Effector memory CD8-positive, alpha-beta T cell (primary cell): ENCODE results near the gene IL1B.
A peak's percentile ranks its signal among the peaks of the same experiment; 100 is the strongest.

Source experiments
- ATAC-seq: fragments of 150-1000 bp; cut with Tn5 transposase; replicated peaks from 2 replicates; pipeline ENCODE4 v1.10.0; 2021; ENCODE audit warnings: mild to moderate bottlenecking, moderate library complexity
- DNase-seq, 3 experiments: peaks; one replicate each; pipeline ENCODE4 v3.0.0; 2021
- H3K27ac Mint-ChIP-seq, 2 donors: one replicate each; pipeline ENCODE4 v1.8.0; 2022; ENCODE audit warnings: mild to moderate bottlenecking in 2 of 2, mixed read lengths in 2 of 2, moderate library complexity in 2 of 2
- H3K27me3 Mint-ChIP-seq, 2 donors: one replicate each; pipeline ENCODE4 v1.8.0; 2022; ENCODE audit warnings: mixed read lengths in 2 of 2
- H3K36me3 Mint-ChIP-seq: one replicate; pipeline ENCODE4 v1.8.0; 2022; ENCODE audit warnings: mild to moderate bottlenecking, moderate library complexity, mixed read lengths; ENCODE audit not compliant: insufficient read depth
- H3K4me1 Mint-ChIP-seq, 2 donors: one replicate each; pipeline ENCODE4 v1.8.0; 2022; ENCODE audit warnings: low read depth in 2 of 2, mixed read lengths in 2 of 2
- H3K4me3 Mint-ChIP-seq, 2 donors: one replicate each; pipeline ENCODE4 v1.8.0; 2022; ENCODE audit warnings: mild to moderate bottlenecking in 2 of 2, mixed read lengths in 2 of 2, moderate library complexity in 2 of 2
- H3K9me3 Mint-ChIP-seq, 2 donors: one replicate each; pipeline ENCODE4 v1.8.0; 2022; ENCODE audit warnings: mixed read lengths in 2 of 2

The IL1B gene

DNA sequence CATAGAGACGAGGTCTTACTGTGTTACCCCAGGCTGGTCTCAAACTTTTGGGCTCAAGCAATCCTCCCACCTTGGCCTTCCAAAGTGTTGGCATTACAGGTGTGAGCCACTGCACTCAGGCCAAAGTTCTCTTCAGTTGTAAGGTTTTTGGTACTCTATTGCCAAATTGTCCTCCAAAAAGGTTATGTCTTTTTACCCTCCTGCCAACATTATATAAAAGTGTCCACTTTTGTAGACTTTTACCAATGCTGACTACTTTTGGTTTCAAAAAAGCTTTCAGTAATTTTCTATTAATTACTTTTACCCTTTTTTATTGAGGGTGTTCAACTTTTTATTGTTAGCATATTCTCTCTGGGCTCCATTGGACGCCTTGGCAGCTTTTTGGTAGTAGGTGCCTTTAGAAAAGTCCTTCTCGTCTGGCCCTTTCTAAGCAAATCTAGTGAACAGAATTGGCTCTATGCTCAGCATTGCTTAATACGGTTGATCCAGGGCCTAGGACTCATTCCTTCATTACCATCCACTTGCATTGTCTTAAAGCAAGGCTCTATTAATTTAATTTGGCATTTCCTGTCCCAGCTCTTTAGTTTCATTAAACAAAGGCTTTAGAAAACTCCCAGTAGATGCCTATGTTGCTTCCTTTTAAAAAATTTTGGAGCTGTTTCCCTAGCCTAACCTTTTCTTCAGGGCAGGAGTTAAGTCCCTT lies 35.5 kb downstream of the IL1B start:
- Mint-ChIP-seq H3K4me3 (no peak overlapping the region), H3K9me3 (no peaks in the 10 kb centered on the region), H3K36me3 (no peaks in the 10 kb centered on the region), H3K27ac (no peak overlapping the region), H3K4me1 (peaks cover 2 to 4% of the 10 kb centered on the region in 2 donors), H3K27me3 (no peaks in the 10 kb centered on the region)
- ATAC-seq (no peak), DNase-seq (no peak)

DNA sequence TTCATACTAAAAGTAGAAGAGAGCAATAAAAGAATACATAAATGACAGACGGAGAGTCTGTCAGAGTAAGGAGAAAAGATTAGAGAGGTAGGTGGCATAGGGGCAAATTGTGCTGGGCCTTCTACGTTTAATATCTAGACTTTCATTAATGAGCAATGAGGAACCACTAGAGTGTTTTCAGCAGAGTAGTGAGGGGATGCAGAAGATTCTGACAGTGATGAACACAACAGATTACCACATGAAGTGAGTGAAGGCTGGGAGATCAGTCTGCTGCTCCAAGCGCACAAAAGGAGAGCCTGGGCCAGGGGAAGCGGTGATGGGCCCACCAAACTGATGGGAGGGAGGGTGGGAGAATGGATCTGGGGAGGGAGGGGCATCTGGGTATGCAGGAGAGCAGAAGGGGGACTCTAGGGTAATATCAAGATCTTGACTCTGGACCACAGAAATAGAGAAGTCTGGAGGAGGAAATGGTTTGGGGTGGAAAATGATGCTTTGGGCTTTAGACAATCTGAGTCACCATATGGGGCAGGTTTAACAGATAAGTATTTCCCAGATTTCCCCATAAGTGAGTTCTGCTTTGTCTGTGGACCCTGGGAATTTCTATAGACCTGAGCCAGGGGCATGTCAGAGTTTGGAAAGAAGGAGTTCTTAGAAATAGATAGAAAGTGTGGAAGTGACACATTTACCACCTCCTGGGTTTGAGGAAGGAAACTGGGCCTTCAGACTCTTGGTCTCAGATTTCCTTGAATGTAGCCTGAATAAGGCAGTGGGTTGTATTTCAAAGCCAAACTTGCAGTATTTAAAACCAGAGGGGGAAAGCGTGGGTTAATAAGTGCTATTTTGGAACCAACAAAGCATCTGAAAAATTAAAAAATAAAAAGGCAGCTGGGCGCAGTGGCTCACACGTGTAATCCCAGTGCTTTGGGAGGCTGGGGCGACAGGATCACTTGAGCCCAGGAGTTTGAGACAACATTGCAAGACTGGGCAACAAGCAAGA lies 37.3 kb downstream of the IL1B start:
- no peak for ATAC-seq

DNA sequence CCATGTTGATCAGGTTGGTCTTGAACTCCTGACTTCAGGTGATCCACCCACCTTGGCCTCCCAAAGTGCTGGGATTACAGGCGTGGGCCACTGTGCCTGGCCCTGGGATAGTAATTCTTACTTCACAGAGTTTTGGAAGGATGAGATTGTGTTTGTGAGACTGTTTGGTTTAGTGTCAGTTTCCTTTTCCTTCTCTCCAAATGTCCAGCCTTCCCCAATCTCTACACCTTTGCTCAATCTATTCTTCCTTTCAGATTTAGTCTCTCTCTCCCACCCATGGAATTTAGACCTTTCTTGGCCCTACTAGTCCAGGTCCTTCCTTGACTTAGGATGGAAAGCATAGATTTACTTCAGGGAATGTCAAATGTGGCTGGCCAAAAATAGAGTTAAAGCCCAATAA lies 40.1 kb downstream of the IL1B start:
- H3K36me3 Mint-ChIP-seq: no peaks in the 10 kb centered on the region
- H3K4me3 Mint-ChIP-seq: no peak overlapping the region
- peaks cover 4% of the 10 kb centered on the region in 2 donors for H3K4me1 Mint-ChIP-seq
- H3K27me3 Mint-ChIP-seq: no peaks in the 10 kb centered on the region
- no peak for ATAC-seq
- no peak for DNase-seq
- no peak overlapping the region for H3K27ac Mint-ChIP-seq
- no peaks in the 10 kb centered on the region for H3K9me3 Mint-ChIP-seq

More for the DNA sequence above, 37.3 kb downstream of the IL1B start:
- no peak for DNase-seq
- Mint-ChIP-seq H3K4me1 (peaks cover 0 to 2% of the 10 kb centered on the region in 2 donors), H3K4me3 (no peak overlapping the region), H3K9me3 (no peaks in the 10 kb centered on the region), H3K27ac (no peak overlapping the region), H3K27me3 (no peaks in the 10 kb centered on the region), H3K36me3 (no peaks in the 10 kb centered on the region)

DNA sequence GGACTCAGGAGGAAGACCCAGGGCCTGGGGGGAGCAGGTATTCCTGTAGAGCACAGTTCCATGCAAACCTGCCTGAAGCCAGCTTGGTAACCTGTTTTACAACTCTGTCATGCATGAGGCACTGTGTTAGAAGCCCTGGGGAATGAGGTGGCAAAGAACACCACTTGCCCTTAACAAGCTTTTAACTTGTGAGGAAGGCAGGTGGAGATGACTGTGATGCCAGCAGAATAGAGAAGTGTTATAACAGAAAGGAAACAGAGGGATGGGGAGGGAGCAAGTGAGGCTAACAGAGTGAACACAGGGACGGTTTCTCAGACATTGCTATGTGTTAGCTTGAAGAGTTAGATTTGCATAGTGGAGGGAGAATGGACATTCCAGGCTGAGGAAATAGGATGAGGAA lies 40.8 kb downstream of the IL1B start:
- Mint-ChIP-seq H3K27ac (no peak overlapping the region), H3K36me3 (no peaks in the 10 kb centered on the region), H3K9me3 (no peaks in the 10 kb centered on the region), H3K4me1 (peaks cover 4% of the 10 kb centered on the region in 2 donors), H3K27me3 (no peaks in the 10 kb centered on the region), H3K4me3 (no peak overlapping the region)
- ATAC-seq: no peak
- no peak for DNase-seq

DNA sequence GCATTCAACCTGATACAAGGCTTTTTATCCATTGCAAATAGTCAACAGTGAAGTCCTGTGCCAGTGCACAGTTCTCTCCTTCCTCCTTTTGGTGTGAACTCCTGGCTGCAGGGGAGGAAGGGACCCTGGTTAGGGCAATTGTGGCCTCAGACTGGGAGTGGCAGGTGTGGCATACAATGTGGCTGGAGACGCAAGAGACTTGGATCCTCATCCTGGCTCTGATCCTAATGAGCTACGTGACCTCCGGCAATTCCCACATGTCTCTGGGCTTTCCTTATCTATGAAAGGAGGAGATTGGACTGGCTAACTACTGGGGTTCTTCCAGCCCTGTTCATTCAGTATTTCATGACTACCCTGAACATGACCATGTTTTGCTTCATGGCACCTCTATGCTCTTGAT lies 41.7 kb downstream of the IL1B start:
- DNase-seq: no peak
- ATAC-seq: no peak
- Mint-ChIP-seq H3K9me3 (no peaks in the 10 kb centered on the region), H3K27me3 (no peaks in the 10 kb centered on the region), H3K27ac (no peak overlapping the region), H3K4me3 (no peak overlapping the region), H3K36me3 (no peaks in the 10 kb centered on the region), H3K4me1 (peaks cover 3 to 4% of the 10 kb centered on the region in 2 donors)

DNA sequence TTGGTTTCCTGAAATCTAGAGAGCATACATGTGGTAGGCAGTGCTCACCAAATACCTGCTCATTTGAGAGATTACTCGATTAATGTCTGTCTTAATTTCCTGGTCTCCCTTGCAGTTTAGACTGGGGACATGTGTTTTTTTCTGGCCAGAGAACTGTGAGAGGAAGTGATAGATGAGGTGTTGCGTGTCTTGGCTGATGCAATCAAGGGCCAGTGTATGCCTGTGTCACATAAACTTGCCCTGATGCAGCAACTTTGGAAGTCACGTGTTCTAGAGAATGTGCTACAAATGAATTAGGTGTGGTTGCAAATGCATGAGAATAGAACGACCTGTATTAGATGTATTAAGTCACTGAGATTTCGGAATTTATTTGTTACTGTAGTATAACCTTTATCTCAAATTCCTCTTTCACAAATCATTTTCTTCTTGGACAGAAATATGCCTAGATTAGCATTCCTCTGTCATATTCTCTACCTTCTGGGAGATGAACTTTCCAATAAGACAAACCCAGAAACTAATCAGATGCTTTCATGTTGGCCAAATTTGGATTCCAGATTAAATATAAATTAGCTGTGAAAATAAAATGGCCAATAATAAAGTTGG lies 42.3 kb downstream of the IL1B start:
- Mint-ChIP-seq H3K36me3 (no peaks in the 10 kb centered on the region), H3K27me3 (no peaks in the 10 kb centered on the region), H3K27ac (peak overlapping the region in 1 of 2 donors; percentile 6), H3K4me3 (no peak overlapping the region), H3K9me3 (no peaks in the 10 kb centered on the region), H3K4me1 (peaks cover 3 to 4% of the 10 kb centered on the region in 2 donors)
- peak; percentile 73 for ATAC-seq
- peak in 1 of 3 experiments; percentile 14 for DNase-seq

DNA sequence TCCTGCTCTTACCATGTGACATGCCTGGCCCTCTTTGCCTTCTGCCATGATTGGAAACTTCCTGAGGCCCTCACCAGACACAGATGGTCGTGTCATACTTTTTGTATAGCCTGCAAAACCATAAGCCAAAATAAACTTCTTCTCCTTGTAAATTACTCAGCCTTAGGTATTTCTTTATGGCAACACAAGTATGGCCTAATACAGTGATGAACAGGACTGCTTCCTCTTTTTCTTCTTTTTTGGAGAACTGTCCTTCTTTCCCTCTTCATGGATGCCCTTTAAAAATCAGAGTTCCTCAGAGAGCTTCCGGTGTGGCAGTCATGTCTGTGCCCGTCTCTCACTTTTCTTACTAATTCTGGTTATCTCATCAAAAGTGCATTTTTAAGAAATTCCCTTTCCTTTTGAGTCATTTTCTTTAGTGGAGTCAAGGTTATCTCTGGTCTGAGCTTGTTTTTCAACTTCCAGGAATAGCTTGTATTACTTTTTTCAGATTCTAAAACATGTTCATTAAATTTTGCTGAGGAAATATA lies 43.1 kb downstream of the IL1B start:
- Mint-ChIP-seq H3K4me3 (no peak overlapping the region), H3K27me3 (peaks cover 0 to 6% of the 10 kb centered on the region in 2 donors), H3K4me1 (peaks cover 3 to 4% of the 10 kb centered on the region in 2 donors), H3K36me3 (no peaks in the 10 kb centered on the region), H3K9me3 (no peaks in the 10 kb centered on the region), H3K27ac (peak overlapping the region in 1 of 2 donors; percentile 6)
- no peak for DNase-seq
- ATAC-seq: no peak

DNA sequence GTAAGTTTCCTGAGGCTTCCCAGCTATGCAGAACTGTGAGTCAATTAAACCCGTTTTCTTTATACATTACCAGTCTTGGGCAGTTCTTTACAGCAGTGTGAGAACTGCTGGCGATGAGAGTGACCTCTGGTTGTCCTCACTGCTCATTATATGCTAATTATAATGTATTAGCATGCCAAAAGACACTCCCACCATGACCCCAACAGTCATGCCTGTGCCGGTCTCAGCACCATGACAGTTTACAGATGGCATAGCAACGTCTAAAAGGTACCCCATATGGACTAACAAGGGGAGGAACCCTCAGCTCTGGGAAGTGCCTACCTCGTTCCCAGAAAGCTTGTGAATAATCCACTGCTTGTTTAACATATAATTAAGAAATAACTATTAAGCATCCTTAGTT lies 44.2 kb downstream of the IL1B start:
- Mint-ChIP-seq H3K27ac (no peak overlapping the region), H3K27me3 (peaks cover 0 to 16% of the 10 kb centered on the region in 2 donors), H3K36me3 (no peaks in the 10 kb centered on the region), H3K4me1 (peaks cover 3 to 4% of the 10 kb centered on the region in 2 donors), H3K9me3 (no peaks in the 10 kb centered on the region), H3K4me3 (no peak overlapping the region)
- DNase-seq (no peak), ATAC-seq (no peak)

DNA sequence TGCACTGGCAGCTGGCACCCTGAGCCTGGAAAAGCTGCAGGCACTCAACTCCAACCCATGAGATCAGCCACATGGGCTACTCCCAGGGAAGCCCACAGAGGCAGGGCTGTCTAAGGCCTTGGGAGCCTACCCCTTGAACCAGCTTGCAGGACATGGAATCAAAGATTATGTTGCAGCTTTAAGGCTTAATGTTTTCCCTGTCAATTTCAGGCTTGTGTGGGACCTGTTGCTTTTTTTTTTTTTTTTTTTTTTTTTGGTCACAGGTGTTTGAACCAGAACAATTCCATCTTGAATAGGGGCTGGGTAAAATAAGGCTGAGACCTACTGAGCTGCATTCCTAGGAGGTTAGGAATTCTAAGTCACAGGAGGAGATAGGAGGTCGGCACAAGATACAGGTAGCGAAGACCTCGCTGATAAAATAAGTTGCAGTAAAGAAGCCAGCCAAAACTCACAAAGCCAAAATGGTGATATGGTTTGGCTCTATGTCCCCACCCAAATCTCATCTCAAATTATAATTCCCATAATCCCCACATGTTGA lies 44.8 kb downstream of the IL1B start:
- Mint-ChIP-seq H3K4me1 (peaks cover 3 to 4% of the 10 kb centered on the region in 2 donors), H3K36me3 (no peaks in the 10 kb centered on the region), H3K27me3 (peaks cover 0 to 22% of the 10 kb centered on the region in 2 donors), H3K4me3 (no peak overlapping the region), H3K9me3 (no peaks in the 10 kb centered on the region), H3K27ac (no peak overlapping the region)
- no peak for ATAC-seq
- no peak for DNase-seq

DNA sequence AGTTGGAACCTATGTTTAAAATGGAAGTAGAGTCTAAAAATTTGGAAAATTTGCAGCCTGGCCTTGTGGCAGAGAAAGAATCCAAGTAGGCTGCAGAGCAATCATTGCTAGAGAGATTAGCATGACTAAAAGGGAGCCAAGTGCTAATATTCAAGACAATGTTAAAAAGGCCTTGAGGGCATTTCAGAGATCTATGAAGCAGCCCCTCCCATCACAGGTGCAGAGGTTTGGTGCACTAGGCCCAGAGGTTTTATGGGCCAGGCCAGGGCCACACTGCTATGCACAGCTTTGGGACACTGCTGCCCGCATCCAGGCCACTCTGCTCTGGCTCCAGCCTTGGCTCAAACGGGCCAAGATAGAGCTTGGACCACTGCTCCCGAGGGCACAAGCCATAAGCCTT lies 45.6 kb downstream of the IL1B start:
- ATAC-seq: no peak
- Mint-ChIP-seq H3K27ac (no peak overlapping the region), H3K9me3 (no peaks in the 10 kb centered on the region), H3K27me3 (peaks cover 0 to 30% of the 10 kb centered on the region in 2 donors), H3K4me1 (peaks cover 3 to 4% of the 10 kb centered on the region in 2 donors), H3K36me3 (no peaks in the 10 kb centered on the region), H3K4me3 (no peak overlapping the region)
- DNase-seq: no peak

DNA sequence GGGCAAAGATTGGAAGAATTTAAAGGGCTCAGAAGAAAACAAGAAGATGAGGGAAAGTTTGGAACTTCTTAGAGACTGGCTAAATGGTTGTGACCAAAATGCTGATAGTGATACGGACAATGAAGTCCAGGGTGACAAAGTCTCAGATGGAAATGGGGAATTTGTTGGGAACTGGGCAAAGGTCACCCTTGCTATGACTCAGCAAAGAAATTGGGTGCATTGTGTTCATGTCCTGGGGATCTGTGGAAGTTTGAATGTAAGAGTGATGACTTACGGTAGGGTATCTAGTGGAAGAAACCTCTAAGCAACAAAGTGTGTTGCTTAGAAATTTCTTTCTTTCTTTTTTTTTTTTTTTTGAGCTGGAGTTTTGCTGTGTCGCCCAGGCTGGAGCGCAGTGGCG lies 46.3 kb downstream of the IL1B start:
- H3K27me3 Mint-ChIP-seq: peaks cover 0 to 33% of the 10 kb centered on the region in 2 donors
- H3K27ac Mint-ChIP-seq: no peak overlapping the region
- no peaks in the 10 kb centered on the region for H3K9me3 Mint-ChIP-seq
- H3K4me3 Mint-ChIP-seq: no peak overlapping the region
- DNase-seq (no peak), ATAC-seq (no peak)
- peaks cover 3 to 4% of the 10 kb centered on the region in 2 donors for H3K4me1 Mint-ChIP-seq
- no peaks in the 10 kb centered on the region for H3K36me3 Mint-ChIP-seq

DNA sequence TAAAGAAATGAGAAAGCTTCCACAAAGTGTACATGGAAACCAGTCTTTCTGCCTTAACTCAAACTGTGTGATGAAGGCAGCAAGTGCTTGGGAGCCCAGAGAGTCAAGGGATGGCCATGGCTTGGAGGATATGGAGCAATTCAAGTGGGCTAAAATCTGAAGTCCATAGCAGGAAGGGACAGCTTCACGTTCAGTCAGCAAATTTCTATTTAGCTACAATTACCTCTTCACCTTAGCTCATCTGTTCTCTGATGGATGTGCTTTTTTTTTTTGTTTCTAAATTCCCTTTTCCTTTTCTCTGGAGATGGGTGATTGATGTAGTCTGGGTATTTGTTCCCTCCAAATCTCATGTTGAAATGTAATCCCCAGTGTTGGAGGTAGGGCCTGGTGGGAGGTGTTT lies 47.4 kb downstream of the IL1B start:
- peaks cover 4% of the 10 kb centered on the region in 2 donors for H3K4me1 Mint-ChIP-seq
- peaks cover 9 to 44% of the 10 kb centered on the region in 2 donors for H3K27me3 Mint-ChIP-seq
- no peak overlapping the region for H3K4me3 Mint-ChIP-seq
- DNase-seq (no peak), ATAC-seq (no peak)
- no peaks in the 10 kb centered on the region for H3K9me3 Mint-ChIP-seq
- H3K36me3 Mint-ChIP-seq: no peaks in the 10 kb centered on the region
- no peak overlapping the region for H3K27ac Mint-ChIP-seq

DNA sequence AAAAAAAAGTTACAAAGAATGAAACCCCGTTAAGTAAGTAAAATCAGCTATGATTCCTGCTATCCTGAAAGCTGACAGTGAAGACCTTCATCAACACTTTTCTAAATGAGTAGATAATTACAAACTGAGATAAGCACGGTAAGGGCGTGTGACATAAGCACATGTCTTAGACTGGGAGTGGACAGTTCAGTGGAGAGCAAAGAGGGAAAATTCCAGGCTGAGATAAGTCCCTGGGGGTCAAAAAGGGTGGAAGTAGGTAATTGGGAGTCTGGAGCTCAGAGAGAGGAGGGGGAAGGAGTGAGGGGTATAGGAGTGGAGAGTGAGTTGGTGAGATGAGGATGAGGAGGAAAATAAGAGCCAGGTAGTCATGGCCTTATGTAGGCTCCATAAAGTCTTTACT lies 47.9 kb downstream of the IL1B start:
- no peak overlapping the region for H3K27ac Mint-ChIP-seq
- no peaks in the 10 kb centered on the region for H3K36me3 Mint-ChIP-seq
- H3K4me1 Mint-ChIP-seq: peaks cover 3 to 4% of the 10 kb centered on the region in 2 donors
- DNase-seq (no peak), ATAC-seq (no peak)
- H3K9me3 Mint-ChIP-seq: no peaks in the 10 kb centered on the region
- H3K27me3 Mint-ChIP-seq: peaks cover 11 to 50% of the 10 kb centered on the region in 2 donors
- no peak overlapping the region for H3K4me3 Mint-ChIP-seq
